Activated CD4-positive, alpha-beta T cell treated with anti-CD3 and anti-CD28 coated beads, Interleukin-2, Interleukin-4, amounts not matched to agents 100 ng/mL and 50 ng/mL, durations not matched to agents 16 hours and 8 hours (primary cell): ENCODE data around the gene CLMP.

ENCODE experiments used
- DNase-seq: peaks from one replicate; pipeline ENCODE4 v3.0.0-alpha.2; 2020; ENCODE audit warnings: low spot score

CLMP gene, protein sequence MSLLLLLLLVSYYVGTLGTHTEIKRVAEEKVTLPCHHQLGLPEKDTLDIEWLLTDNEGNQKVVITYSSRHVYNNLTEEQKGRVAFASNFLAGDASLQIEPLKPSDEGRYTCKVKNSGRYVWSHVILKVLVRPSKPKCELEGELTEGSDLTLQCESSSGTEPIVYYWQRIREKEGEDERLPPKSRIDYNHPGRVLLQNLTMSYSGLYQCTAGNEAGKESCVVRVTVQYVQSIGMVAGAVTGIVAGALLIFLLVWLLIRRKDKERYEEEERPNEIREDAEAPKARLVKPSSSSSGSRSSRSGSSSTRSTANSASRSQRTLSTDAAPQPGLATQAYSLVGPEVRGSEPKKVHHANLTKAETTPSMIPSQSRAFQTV

GRCh38 chr11:123195188-123196059, at the start of gene CLMP:
TSS of gene CLMP (minus strand) at chr11:123195248. CDS start at chr11:123194940, 308 bp downstream.
- DNase-seq: no peak

- DNase-seq: no peak
These were observed 47.0 kb upstream of the CLMP start for GRCh38 chr11:123241874-123242543.

DNA sequence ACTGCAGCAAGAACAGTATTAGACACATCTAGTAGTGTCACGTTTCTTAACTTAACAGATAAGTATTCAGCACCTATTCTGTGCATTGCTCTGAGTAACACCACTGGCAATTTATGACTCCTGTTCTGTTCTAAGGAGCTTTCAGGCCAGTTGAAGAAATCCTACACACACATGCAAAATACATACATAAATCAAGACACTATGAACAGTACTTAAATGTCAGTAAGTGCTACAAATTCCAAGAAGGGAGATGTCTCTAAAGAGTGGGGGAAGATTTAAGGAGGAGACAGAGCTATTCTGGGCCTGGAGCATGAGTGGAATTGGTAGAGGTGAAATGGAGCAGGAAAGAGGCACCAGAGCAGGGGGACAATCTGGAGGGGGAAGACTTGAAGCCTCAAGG, 46.2 kb upstream of the CLMP start:
- DNase-seq: no peak

DNA sequence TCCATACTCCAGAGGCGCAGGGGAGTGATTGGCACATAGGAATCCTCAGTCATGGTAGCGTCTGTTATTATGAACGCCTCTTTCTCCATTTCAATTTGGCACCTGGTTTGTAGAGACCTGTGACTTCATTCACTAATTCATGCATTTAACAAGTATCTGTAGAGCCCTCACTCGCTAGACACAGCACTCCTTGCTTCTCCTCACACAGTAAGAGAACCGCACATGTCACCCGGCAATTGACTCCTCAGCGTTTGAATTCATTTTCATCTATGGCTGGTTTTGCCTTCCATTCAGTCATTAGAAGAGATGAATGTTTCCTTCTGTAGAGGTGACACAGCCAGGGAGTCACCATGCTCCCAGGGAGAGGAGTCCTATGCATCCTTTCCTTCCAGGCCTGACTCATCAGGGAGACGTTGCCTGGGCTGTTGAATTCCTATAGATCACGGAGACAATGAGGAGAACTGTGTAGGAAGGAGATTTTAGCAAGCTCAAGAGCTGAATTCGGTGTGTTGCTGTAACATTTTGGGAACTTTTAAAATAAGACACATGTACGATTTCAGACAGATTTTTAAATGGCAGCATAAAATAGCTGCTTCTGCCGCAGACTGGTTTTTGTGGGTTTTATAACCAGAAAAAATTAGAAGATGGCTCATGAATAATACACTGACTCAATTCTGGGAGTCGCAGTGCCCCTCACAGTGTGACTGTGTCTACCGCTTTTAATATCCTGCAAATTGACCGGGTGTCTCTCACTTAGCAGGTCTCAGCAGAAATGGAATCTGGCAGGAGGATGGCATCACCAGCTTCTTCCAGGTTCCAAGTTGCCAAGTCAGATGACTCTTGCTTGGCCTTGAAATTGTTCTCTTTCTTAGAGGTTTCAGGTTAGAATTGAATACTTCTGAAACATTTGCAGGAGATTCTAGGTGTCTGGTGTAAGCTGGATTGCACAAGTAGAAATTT, 44.4 kb upstream of the CLMP start:
- DNase-seq: no peak

DNA sequence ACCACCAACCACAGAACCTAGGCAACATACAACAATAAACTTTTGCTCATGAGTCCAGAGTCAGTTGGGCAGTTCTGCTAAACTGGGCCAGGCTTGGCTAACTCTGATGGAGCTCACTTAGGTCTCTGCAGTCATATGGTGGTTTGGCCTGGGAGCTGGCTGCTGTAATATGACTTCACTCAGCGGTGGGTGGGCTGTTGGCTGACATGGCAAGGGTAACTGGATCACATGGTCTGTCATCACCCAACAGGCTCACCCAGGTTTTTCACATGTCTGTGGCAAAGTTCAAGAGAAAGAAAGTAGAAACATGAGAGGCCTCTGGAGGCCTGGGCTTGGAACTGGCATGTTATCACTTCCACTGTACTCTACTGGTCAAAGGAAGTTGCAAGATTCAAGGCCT, 43.2 kb upstream of the CLMP start:
- DNase-seq: no peak

DNA sequence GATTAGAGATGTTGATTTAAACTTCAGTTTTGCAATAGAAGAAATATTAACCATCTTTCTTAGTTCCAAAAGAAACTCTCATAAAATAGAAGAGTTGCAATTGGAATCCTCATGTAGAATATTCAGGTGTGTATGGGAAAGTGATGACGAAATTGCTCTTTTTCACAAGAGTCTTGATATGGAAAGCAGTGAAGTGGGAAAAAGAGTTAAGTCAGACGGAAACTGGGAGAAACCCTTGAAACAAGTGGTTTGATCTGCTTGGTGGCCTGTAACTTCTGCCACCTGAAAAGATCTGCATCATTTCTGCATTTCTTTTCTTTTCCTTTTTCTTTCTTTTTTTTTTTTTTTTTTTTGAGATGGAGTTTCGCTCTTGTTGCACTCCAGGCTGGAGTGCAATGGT, 41.8 kb upstream of the CLMP start:
- no peak for DNase-seq

- DNase-seq: no peak
These were observed 40.7 kb upstream of the CLMP start for GRCh38 chr11:123235656-123236261.

- DNase-seq: no peak
These were observed 40.1 kb upstream of the CLMP start for GRCh38 chr11:123235117-123235655.

GRCh38 chr11:123233975-123234334, 38.9 kb upstream of the CLMP start:
- no peak for DNase-seq

DNA sequence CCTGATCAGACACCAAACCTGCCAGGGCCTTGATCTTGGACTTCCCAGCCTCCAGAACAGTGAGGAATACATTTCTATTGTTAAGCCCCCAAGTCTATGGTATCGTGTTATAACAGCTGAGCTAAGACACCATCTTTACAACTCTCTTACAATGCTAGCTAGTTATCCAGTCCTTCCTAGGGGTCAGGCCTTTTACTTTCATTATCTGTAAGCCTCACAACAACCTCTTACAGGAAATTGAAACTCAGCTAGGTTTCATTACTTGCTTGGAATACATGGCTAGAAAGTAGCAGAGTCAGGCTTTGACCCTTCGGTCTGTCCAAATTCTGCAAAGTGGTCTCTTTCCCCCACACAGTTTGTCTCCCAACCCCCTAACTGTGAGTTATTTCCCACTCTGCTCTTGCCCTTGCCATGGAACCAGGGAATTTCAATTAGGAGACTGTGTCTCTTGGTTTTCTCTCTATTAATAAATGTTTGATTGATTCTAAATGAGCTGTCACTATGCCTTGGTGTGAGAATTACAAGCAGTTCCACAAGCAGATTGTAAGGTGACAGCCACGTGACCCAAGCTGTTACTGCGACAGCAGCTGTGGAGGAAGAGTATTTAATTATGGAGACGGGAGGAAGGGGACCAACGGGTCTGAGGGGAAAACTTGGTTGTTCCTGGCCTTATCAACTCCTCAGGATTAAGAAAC, 38.4 kb upstream of the CLMP start:
- peak; percentile 38 for DNase-seq

DNA sequence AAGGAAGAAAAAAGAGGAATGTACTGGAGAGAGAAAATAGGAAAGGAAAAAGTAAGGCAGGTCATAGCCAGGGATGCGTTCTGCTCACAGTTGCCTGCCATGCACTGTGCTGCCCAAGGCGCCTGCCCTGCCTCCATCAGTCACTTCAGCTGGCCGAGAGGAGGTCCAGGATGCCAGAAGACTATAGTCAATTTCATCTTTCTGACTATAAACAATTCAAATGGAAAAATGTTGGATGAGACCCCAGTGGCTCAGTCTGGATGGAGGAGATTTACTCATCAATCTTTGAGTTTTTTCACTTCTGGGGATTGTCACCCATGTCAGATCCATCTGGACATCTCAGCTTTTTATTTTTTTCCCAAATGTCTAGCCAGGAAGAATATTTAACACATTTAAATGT, 36.7 kb upstream of the CLMP start:
- DNase-seq: no peak

GRCh38 chr11:123231256-123231655, 36.2 kb upstream of the CLMP start:
- no peak for DNase-seq

DNA sequence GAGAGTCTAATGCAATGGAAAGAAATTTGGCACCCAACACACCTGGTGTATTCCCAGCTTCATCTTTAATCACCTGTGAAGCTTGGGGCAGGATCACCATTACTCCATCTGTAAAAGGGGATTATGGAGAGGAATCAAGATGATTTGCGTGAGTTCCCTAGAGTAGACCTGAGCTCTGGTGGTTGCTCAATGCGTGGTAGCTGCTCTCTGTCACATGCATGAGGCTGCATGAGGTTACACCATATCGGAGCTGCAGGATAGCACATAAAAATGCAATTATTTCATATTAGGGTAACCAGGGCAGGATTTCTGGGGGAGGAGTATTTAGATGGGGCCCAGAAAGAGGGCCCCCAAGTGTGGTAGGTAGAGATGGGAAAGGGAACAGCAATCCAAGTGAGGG, 35.3 kb upstream of the CLMP start:
- no peak for DNase-seq

GRCh38 chr11:123228496-123229163, 33.6 kb upstream of the CLMP start:
- no peak for DNase-seq

DNA sequence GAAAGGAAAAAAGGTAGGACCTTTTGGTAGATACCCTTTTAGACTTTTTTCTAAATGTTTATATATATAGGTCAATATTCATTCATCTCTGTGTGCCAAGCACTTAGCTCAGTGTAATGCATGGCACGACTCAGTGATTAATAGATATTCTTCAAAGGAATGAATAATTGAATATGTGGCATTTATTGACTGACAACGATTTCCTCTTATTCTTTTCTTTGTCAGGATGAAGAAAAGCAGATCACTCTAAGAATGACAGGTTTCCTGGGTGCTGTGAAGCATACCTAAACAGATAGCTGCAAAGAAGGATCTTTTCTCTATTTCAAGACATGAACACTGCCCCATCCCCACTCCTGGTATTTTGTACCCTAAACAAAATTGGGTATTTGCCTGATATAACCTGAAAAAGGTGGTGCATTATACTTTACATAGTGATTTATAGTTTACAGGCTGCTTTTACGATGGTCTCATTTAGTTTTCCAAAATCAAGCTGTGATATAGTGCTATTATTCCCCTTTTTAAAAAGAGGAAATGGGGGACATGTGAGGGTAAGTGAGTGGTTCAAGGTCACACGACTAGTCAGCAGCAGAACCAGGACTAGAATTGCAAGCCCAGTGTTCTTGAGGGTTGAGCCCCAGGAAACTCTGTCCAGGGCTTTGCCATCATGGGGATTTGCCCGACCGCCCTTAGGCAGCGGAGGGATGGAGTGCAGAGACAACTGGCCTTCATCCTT, 32.9 kb upstream of the CLMP start:
- no peak for DNase-seq

DNA sequence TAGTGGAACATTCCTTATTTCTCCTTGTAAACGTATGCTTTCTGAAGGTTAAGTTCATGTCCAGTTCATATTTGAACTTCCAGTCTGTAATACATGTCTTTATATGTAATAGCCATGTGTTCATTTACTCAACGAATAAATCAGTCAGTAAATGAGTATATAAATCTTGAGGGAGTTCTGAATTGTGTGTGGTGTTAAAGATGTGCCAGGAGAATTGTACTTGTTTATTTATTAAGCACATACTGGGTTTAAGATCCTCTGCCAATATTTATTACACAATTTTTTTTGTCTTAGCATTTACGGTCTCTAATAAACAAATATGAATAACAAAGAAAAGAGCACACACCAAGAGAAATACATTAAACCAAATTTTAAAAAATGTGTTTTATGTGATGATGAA, 26.5 kb upstream of the CLMP start:
- no peak for DNase-seq

- no peak for DNase-seq
These were observed 26.1 kb upstream of the CLMP start for GRCh38 chr11:123221096-123221561.

DNA sequence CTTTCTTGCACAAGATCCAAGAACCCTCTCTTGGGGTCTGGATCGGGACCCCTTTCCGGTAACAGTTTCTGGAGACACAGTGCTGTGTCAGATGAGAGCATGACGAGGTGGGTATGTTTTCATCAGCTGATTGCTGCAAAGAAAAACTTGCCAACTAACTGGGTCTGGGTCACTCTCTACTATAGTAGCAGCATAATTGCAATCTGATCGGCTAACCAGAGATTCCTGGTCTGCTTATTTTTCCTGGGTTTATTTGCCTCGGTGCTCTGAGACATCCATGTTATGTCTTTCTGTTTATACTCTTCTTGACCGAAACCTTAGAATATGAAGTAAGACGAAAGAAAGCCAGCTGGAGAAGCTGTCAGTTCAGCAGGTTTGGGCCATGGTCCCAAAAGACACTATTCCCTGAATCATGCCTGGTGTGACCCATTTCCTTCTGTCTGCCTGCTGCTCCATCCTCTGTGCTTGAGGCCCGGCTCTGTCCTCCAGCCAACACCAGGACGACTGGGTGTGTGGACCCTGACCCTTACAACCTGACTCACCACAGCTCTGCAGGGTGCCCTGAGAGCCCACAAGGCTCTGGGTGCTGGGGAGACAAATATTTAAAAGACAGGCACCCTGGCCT, 24.1 kb upstream of the CLMP start:
- no peak for DNase-seq
